CD1c-positive myeloid dendritic cell (primary cell): ENCODE measurements around the gene CYP19A1.

Source experiments
- DNase-seq: peaks from one replicate; pipeline ENCODE4 v3.0.0-alpha.2; 2016; ENCODE audit errors: extremely low spot score

The CYP19A1 gene

DNA sequence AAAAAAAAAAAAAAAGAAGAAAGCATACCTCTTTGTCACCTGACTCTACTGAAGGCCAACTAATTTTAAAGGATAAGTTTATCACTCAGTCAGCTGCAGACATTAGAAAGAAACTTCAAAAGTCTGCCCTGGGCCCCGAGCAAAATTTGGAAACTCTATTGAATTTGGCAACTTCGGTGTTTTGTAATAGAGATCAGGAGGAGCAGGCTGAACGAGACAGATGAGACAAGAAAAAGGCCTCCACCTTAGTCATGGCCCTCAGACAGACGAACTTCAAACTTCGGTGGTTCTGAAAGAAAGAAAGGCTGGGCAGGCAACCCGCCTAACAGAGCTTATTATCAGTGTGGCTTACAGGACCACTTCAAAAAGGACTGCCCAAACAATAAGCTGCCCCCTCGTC, 21.6 kb upstream of the CYP19A1 start:
- no peak for DNase-seq

DNA sequence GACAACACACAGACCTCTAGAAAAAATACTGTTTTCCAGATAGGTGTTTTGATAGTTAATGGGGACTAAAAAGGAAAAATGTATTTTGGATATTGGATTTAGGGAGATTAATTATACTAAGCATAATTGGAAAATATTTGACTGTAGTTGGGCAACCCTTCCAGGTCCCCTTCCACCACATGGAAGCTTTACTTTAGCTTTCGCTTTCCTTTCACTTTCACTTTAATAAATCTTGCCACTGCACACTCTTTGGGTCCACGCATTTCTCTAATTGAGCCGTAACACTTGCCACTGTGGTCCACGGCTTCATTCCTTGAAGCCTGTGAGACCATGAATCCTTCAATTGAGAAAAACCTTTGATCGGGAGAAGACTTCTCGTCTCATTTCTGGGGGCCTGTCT, 18.6 kb upstream of the CYP19A1 start:
- no peak for DNase-seq

DNA sequence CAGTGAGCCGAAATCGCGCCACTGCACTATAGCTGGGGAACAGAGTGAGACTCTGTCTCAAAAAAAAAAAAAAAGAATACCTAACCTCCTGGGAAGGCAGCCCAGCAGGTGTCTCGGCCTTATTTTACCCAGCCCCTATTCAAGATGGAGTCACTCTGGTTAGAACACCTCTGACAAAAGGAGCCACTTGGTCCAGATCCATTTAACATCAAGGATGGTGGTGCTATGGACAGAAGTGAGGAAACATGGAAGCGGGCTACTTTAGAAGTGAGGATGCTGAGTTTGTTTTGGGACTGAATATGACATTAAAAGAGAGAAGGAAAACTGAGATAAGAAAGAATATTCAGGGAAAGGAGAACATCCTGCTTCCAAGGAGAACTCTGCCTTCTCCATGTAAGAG, 17.8 kb upstream of the CYP19A1 start:
- no peak for DNase-seq

DNA sequence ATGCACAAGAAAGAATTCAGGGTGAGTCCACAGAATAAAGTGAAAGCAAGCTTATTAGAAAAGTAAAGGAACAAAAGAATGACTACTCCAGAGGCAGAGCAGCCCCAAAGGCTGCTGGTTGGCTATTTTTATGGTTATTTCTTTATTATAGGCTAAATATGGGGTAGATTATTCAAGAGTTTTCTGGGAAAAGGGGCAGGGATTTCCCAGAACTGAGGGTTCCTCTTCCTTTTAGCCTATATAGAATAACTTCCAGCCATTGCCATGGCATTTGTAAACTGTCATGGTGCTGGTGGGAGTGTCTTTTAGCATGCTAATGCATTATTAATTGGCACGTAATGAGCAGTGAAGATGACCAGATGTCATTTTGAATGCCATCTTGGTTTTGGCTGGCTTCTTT, 16.7 kb upstream of the CYP19A1 start:
- DNase-seq = peak; percentile 40

DNA sequence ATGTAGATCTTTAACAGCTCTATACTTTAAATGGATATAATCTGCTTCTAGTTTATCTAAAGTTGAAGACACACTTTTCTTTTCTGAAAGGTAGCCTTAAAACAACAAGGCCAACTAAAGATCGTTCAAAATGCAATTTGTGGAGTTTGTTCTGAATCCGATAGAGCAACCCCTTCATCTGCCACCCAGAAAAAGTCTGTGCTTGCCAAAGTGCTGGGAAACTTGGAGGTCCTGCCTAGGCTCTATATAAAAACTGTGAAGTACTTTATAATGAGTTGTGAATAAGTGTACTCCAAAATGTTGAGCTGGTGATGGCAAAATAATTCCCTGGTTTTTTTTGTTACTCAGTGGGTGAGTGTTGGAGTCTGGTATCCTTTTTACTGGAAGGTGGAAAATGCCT, 15.6 kb upstream of the CYP19A1 start:
- no peak for DNase-seq

DNA sequence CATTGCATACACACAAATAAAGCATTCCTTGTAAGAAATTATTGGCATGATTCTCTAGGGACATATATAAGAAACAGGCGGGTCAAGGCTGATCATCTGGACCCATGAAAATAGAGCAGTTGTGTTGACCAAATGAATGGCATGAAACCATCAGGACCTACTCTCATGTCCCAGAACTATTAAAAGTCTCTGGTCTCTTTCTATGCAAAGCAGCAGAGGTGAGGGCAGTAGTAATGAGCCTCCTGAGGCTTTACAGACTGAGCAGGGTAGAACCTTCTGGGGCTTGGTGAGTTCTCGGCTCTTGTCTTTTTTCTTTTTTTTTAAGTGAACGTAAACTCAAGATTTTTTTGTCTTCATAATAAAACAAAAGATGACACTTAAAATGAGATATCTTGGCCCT, 12.3 kb upstream of the CYP19A1 start:
- DNase-seq = no peak

DNA sequence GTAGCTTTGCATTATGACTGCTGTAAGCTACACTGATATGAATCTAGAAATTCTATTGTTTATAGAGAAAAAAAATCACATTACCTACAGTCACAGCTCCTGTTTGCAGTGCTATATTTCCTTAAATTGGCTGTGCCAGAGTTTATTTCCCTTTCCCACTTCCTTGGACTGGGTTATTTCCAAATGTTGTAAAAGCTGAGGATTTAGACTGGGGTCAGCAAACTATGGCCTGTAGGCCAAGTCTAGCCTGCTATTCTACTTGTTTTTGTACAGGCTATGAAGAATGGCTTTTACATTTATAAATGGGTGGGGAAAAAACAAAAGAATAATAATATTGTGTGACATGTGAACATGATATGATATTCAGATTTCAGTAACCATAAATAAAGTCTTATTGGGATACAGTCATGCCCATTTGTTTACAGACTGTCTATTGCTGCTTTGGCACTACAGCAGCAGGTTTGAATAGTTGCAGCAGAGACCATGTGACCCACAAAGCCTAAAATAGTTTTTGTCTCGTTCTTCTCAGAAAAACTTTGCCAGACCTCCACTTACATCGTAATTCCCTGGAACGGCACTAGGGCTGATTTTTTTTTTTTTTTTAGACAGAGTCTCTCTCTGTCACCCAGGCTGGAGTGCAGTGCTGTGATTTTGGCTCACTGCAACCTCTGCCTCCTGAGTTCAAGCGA, 10.9 kb upstream of the CYP19A1 start:
- DNase-seq = no peak

DNA sequence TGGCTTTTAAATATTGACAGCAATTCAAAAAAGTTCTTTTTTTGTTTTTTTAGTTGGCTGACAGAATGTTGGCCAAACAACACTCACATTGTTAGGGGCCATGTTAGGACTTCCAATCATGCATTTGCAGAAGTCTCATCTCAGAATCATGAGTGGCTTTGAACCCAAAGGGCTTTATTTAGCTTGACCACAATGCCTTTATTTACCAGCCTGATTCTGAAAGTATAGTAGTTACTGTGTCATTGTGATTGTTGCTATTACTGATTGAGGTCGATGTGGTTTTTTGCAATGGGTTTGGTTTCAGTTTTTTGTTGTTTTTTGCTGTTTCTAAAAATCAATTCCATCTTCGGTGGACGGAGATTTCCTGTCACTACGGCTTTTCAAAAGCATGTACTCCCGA, 10.3 kb upstream of the CYP19A1 start:
- DNase-seq = no peak

DNA sequence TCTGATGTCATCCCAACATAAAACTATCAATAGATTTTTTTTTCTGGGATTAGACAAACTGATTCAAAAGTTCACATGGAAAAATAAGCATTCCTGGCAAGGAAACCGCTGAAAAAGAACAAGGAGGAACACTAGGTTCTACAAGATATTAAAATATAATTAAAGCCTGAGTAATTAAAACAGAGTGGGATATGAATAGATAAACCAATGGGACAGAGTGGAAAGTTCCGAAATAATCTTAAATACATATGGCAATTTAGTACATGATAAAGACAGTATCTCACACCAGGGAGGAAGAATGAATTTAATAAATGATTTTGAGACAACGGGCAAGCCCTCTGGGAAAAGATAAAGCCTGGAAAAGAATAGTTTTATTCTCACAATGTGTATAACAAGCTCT, 7.7 kb upstream of the CYP19A1 start:
- no peak for DNase-seq

DNA sequence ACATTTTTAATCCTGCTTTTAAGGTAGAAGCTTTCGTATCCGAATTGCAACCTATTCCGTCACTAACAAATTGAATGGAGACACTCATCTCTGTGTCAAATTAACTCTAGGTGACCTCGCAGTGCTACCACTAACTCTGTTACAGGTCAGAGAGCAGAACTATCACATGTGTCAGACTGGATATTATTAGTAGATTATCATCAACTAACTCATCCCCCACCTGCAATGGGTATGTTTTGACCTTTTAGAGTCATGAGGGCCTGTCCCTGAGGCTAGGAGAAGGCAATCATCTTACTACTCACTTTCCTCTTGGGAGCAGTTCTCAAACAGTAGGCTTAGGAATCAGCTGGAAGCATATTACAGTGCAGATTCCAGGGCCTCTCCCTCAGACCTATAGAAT, 5.1 kb upstream of the CYP19A1 start:
- DNase-seq = no peak

DNA sequence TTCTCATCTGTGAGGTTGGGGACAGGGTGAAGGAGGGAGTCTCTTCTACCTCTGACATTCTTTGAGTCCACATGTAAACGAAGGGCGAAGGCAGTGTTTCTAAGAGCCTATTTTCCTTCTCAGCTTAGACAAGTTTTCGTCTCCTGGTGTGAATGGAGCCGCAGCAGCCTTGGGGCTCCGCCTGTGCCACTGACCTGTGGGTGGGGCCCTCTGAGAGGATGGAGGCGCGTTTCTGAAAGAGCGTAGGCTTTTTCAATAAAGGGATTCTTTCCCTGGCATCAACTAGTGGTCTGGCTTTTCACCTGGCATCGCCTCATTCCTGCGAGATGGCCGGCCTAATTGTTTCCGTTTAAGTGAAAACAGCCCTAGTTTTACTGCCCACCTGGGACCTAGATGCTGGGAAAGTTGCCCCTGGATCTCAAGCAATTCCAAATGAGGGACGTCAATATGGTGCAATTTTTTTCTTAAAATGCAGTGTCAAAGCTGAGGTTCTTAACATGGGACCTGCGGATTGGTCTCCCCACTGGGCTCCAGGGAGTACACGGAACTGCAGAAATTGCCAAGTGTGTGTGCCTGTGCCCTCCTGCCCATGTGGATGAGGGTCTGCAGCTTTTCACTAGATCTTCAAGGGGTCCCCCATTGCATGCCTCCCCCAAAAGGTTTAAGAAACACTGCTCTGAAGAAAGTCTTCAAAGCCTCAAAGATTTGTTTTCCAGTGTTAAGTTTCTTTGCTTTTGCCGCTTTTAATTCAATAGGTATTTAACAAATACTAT, 4.0 kb upstream of the CYP19A1 start:
- no peak for DNase-seq

DNA sequence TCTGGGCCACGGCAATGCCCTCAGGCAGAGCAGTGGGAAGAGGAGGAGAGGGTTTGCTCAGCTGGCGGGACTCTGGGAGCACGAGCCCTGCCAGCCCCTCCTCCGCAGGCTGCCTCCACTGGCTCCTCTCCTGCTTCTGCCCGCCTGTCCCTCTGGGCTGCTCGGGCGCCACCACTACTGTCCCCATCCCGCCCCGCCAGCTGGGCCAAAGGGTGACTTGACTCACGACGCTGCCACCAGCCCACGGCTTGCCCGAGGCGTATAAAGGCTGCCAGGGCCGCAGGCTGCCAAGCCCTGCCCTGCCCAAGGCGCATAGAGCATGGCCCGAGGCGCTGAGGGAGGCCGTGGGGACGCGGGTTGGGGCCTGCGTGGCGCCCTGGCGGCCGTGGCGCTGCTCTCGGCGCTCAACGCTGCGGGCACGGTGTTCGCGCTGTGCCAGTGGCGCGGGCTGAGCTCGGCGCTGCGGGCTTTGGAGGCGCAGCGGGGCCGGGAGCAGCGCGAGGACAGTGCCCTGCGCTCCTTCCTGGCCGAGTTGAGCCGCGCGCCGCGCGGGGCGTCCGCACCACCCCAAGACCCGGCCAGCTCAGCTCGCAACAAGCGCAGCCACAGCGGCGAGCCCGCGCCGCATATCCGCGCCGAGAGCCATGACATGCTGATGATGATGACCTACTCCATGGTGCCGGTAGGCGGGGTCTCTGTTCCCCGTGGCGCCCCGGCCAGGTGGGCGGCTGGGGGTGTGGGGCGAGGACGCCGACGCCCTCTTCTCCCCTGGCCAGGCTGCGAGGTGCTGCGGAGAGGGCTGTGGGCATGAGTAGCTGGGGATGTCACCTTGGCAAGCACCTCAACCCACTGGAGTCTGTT, 3.2 kb upstream of the CYP19A1 start, which contains the start of gene GLDN:
TSS of gene GLDN (plus strand) at position 290 of the 861 bp plus-strand sequence. CDS start at position 320, 30 bp downstream.
- DNase-seq = peak; percentile 51

DNA sequence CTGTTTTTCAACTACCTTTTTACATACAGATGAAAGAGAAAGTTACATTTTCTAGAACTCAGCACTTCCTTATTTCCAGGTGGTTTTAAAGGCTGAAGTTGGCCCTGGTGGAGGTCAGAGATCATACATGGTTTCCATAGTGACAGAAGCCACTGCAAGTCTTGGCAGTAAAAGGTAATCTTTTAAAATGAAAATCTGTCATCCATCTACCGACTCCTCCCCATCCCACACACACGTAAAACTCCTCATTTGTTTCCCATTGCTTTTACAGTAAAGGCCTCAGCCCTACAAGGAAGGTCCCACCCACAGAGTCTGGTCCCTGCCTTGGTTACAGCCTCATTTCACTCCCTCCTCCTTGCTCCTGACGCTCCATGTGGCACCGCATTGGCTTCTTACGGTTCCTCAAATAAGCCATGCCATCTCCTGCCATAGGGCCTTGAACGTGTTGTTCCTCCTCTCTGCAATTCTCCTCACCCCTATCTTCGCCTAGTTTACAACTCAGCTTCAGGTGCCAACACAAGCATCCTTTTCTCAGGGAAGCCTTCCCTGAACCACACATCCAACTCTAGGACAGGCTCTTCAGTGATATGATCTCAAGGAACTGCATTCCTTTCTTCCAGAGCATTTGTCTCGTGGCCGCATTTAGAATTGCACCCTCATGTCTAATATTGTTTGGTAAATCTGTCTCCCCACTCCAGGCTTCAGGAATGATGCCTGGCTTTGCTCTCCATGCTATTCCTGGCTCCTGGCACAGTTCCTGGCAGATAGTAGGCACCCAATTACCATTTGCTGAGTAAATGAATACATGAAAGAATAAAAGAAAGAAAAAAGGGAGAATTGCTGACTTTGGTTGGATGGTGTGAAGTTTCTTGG, 2.6 kb downstream of the CYP19A1 start:
- peak; percentile 38 for DNase-seq

DNA sequence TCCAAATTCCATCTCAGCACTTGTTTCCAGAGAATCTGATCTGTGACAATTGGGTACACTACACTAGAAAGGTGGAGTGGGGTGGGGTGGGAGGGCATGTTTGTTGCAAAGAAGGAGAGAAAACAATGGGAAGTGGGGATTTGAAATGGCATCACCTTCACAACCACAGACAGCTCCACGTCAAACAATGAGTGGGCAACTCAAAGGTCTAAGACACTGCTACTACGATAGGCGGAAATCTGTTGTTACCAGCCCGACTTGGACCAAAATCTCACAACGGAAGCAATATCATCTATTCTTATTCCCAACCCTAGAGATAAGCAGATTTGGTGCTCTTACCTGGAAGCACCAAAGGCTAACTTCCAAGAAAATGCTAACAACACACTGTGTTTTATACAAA, 3.3 kb downstream of the CYP19A1 start:
- DNase-seq = no peak

DNA sequence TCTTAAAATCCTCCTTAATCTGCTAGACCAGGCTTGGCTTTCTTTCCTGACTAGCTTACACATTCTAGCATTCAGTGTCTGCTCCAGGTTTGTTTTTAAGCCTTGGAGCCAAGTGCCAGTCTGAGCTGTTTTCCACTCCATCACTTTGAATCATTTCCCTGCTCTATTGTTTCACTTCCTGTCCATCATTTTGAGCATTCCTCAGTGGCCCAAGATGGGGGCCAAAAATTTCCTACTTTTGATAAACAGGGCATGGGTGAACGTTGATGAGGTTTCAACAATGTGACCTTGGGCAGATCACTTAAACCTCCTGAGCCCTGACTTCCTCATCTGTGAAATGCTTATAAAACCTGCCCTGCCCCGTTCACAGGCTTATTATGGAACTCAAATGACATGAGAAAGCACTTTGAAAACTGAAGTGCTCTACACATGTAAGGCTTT, 4.4 kb downstream of the CYP19A1 start:
- DNase-seq = peak; percentile 60

DNA sequence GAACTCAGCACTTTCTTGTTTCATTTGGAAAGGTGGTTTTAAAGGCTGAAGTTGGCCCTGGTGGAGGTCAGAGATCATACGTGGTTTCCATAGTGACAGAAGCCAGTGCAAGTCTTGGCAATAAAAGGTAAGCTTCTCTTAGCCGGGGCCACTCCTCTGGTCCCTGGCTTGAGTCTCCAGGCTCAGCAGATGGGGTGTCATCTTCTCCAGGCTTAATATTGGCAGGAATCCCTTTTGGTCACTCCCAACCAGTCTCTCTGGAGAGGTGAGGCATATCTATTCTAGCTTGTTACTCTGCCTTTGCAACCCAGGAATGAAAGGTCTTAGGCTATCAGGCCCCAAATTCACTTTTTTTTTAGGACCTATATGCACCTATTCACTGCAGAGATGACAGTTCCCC, 4.8 kb downstream of the CYP19A1 start:
- DNase-seq = no peak

DNA sequence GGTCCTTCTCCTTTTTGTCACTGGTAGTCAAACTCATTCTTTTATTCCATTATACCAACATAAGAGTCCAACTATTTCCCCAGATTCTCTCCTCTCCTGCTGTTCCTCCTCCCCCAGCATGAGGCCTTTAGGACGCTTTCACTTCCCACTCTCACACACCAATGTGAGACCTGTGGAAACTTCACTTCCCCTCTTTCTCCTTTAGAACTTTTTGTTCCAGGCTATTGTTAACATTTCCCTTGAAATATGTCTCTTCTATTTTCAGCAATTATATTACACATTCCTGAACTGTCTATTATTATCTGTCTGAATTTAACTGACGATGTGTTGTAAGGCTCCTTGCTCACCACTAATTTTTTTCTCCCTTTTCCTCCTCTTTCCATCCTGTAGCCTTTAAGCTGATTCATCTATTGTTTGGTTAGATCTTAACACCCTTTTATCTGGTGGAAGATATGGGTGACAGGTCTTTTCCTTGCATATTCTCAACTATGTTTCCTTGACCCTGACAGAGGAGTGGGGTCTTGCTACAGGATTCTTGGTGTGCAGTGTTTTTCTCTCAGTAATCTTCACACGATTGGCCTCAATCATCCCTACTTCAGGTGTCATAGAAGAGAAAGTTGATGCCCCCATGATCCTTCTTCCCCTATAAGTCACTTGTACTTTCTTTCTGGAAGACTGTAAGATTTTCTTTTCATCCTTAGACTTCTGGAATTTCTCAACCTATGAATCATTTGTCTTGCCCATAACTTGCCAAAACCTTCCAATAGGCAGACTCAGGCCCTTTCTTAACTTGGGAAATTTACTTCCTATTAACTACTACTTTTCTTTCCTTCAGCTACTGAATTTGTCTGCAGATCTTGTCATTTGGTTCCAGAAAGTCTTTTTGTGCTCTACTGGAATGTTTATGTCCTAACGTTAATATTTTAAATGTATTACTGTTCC, 5.9 kb downstream of the CYP19A1 start:
- peak; percentile 84 for DNase-seq

DNA sequence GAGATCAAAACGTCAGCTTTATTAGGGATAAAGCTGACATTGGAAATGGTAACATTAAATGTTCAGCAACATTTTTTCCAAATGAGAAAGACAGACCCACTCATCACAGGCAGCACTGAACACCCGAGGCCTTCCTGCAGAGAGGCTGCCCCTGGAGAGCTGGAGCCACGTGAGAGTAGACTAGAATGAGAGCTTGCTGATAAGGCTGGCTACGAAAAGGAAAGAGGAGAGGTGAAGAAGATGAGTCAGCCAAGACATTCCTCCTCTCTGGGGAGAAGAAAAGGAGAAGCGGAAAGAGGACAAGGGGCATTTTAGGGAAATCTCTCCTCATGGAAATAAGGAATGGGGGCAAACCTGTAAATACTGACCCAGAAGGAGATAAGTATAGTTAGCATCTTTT, 7.3 kb downstream of the CYP19A1 start:
- peak; percentile 12 for DNase-seq

DNA sequence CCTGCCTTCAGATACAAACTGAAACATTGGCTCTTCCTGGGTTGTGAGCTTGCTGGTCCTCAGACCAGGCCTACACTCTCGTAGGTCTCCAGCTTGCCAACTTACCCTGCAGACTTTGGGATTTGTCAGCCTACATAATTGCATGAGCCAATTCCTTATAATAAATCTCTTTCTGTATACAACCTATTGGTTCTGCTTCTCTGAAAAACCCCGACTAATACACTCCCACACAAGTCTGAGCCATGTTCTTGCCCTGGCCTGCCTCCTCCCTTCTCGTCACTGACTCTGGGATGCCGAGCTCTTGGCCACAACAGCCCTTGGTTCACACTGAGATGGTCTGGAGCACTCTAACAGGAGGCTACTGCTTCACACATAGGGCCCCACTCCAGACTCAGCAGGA, 9.5 kb downstream of the CYP19A1 start:
- peak; percentile 59 for DNase-seq

DNA sequence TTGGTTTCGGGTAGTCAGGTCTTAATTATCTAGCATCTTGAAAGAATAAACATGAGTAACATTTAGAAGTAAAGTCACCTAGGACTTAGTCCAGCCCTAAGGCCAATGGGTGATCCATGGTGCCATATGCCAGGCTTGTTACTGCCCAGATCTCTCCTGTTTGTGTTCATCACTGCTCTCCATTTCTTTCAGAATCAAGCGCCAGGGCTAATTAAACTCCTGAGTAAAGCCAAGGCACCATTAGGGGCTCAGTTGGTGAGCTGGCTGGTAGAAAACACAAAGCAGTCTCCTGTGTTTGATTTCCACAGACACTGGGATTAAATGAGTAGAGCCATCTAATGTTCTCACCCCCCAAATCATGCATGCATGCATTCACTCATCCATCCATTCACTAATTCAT, 11.3 kb downstream of the CYP19A1 start:
- no peak for DNase-seq
